HG02678 (cell line): Measurements from ENCODE around the gene SRGAP3.
"Not testable (repeated sequence)": the region's sequence is repeated elsewhere in the genome, so short reads cannot be mapped to it uniquely, and the experiment has no call there.

ENCODE experiments used
- ATAC-seq: cut with Tn5 transposase; IDR thresholded peaks from one replicate; pipeline ENCODE4 v1.9.1; 2021; ENCODE audit warnings: mild to moderate bottlenecking, moderate library complexity; ENCODE audit not compliant: unreplicated experiment

SRGAP3 gene

GRCh38 chr3:9098716-9099675, 150.4 kb downstream of the SRGAP3 start:
- no peak for ATAC-seq

- no peak for ATAC-seq
These were observed 152.0 kb downstream of the SRGAP3 start for GRCh38 chr3:9097495-9097894.

- ATAC-seq: no peak
These were observed 157.8 kb downstream of the SRGAP3 start for GRCh38 chr3:9091486-9092235.

GRCh38 chr3:9088441-9089353, 160.7 kb downstream of the SRGAP3 start:
- ATAC-seq: no peak

- no peak for ATAC-seq
These were observed 161.5 kb downstream of the SRGAP3 start for GRCh38 chr3:9087831-9088413.

GRCh38 chr3:9085428-9085827, 164.0 kb downstream of the SRGAP3 start:
- ATAC-seq: not testable (repeated sequence)

- no peak for ATAC-seq
These were observed 168.1 kb downstream of the SRGAP3 start for GRCh38 chr3:9081184-9081818.

- no peak for ATAC-seq
These were observed 169.3 kb downstream of the SRGAP3 start for GRCh38 chr3:9080163-9080562.

- ATAC-seq: no peak
These were observed 169.8 kb downstream of the SRGAP3 start for GRCh38 chr3:9079676-9080075.

- no peak for ATAC-seq
These were observed 170.7 kb downstream of the SRGAP3 start for GRCh38 chr3:9078561-9079240.

- no peak for ATAC-seq
These were observed 172.4 kb downstream of the SRGAP3 start for GRCh38 chr3:9077029-9077428.

- ATAC-seq: no peak
These were observed 173.7 kb downstream of the SRGAP3 start for GRCh38 chr3:9075762-9076161.

GRCh38 chr3:9074079-9074478, 175.4 kb downstream of the SRGAP3 start:
- no peak for ATAC-seq

GRCh38 chr3:9072667-9073009, 176.8 kb downstream of the SRGAP3 start:
- no peak for ATAC-seq

- ATAC-seq: no peak
These were observed 177.3 kb downstream of the SRGAP3 start for GRCh38 chr3:9071936-9072666.

- no peak for ATAC-seq
These were observed 178.5 kb downstream of the SRGAP3 start for GRCh38 chr3:9070961-9071360.

GRCh38 chr3:9069971-9070370, 179.5 kb downstream of the SRGAP3 start:
- no peak for ATAC-seq

- ATAC-seq: no peak
These were observed 181.4 kb downstream of the SRGAP3 start for GRCh38 chr3:9068051-9068450.
